Measurements from ENCODE around the gene PAPSS1.

Gene PAPSS1

GRCh38 chr4:107619731-107620130, 100.3 kb downstream of the PAPSS1 start:
- no peak for DNase-seq

GRCh38 chr4:107619066-107619465, 101.0 kb downstream of the PAPSS1 start:
- DNase-seq, result no peak

- DNase-seq, result no peak
Observed at GRCh38 chr4:107618656-107619055, 101.4 kb downstream of the PAPSS1 start.

- DNase-seq, result no peak
Observed at GRCh38 chr4:107616838-107617389, 103.1 kb downstream of the PAPSS1 start.

GRCh38 chr4:107615809-107616208, 104.2 kb downstream of the PAPSS1 start:
- no peak for DNase-seq

GRCh38 chr4:107603430-107603829, 116.6 kb downstream of the PAPSS1 start:
- DNase-seq, result no peak

GRCh38 chr4:107600983-107601382, 119.1 kb downstream of the PAPSS1 start:
- no peak for DNase-seq

- no peak for DNase-seq
Observed at GRCh38 chr4:107600436-107600835, 119.6 kb downstream of the PAPSS1 start.

GRCh38 chr4:107599841-107600240, 120.2 kb downstream of the PAPSS1 start:
- no peak for DNase-seq

GRCh38 chr4:107593230-107593629, 126.8 kb downstream of the PAPSS1 start:
- no peak for DNase-seq

GRCh38 chr4:107592519-107592918, 127.5 kb downstream of the PAPSS1 start:
- no peak for DNase-seq

GRCh38 chr4:107589269-107589668, 130.8 kb downstream of the PAPSS1 start:
- DNase-seq, result no peak

- DNase-seq, result no peak
Observed at GRCh38 chr4:107586371-107586770, 133.7 kb downstream of the PAPSS1 start.

- DNase-seq, result no peak
Observed at GRCh38 chr4:107579099-107579498, 140.9 kb downstream of the PAPSS1 start.

- no peak for DNase-seq
Observed at GRCh38 chr4:107578321-107578720, 141.7 kb downstream of the PAPSS1 start.

- DNase-seq, result no peak
Observed at GRCh38 chr4:107577743-107578142, 142.3 kb downstream of the PAPSS1 start.

GRCh38 chr4:107575243-107575642, 144.8 kb downstream of the PAPSS1 start:
- DNase-seq, result no peak

GRCh38 chr4:107572281-107572680, 147.8 kb downstream of the PAPSS1 start:
- DNase-seq, result no peak

GRCh38 chr4:107570952-107571351, 149.1 kb downstream of the PAPSS1 start:
- no peak for DNase-seq

GRCh38 chr4:107564326-107564725, 155.7 kb downstream of the PAPSS1 start:
- DNase-seq, result no peak

Data from DMS79 (cell line).